Astrocyte of the cerebellum (primary cell): ENCODE results near the gene CCL16.

ENCODE experiments used
- DNase-seq: peaks from one replicate; pipeline ENCODE4 v3.0.0-alpha.2; 2011; ENCODE audit warnings: low read depth
- H3K4me3 ChIP-seq: 2 replicates; pipeline ENCODE4 v1.5.1; 2011; ENCODE audit warnings: mild to moderate bottlenecking, low read depth, low read length, moderate library complexity
- CTCF ChIP-seq: IDR thresholded peaks from 2 replicates; pipeline ENCODE4 v1.5.1; 2012; ENCODE audit warnings: low read length, low read depth, moderate library complexity, mild to moderate bottlenecking; ENCODE audit errors: missing control alignments
- in situ Hi-C: cut with HindIII; loops from 2 replicates; pipeline ENCODE4 v1.10.0; 2017; ENCODE audit warnings: low sequenced_read_pairs

Gene CCL16

GRCh38 chr17:35988164-35988563, 6.9 kb upstream of the CCL16 start:
- DNase-seq: no peak
- no peak for TF ChIP-seq CTCF
- in situ Hi-C loops: loop anchor here (25.0 kb wide), 2 partner anchors 124 to 499 kb away; partner anchors contain the start of genes CCL4 and ZNHIT3
- H3K4me3 ChIP-seq: no peak overlapping the region

GRCh38 chr17:35986643-35987042, 5.3 kb upstream of the CCL16 start, which contains the start of gene CCL14:
TSS of gene CCL14 (minus strand) at chr17:35986729. CDS start at chr17:35986649, 80 bp downstream.
- DNase-seq: no peak
- in situ Hi-C loops: loop anchor here (25.0 kb wide), 2 partner anchors 126 to 501 kb away; partner anchors contain the start of genes CCL4 and ZNHIT3
- no peak within 1 kb of the TSS for H3K4me3 ChIP-seq
- no peak for TF ChIP-seq CTCF

GRCh38 chr17:35984140-35984539, 2.8 kb upstream of the CCL16 start:
- in situ Hi-C loops: loop anchor here (25.0 kb wide), 2 partner anchors 128 to 503 kb away; partner anchors contain the start of genes CCL4 and ZNHIT3
- no peak for DNase-seq
- no peak overlapping the region for H3K4me3 ChIP-seq
- no peak for TF ChIP-seq CTCF

GRCh38 chr17:35982409-35983191, 1.3 kb upstream of the CCL16 start:
- no peak for TF ChIP-seq CTCF
- in situ Hi-C loops: loop anchor here (25.0 kb wide), 2 partner anchors 130 to 505 kb away; partner anchors contain the start of genes CCL4 and ZNHIT3
- DNase-seq: no peak
- no peak overlapping the region for H3K4me3 ChIP-seq

GRCh38 chr17:35981908-35982330, 622 bp upstream of the CCL16 start:
- TF ChIP-seq CTCF: no peak
- in situ Hi-C loops: loop anchor here (25.0 kb wide), 2 partner anchors 130 to 505 kb away; partner anchors contain the start of genes CCL4 and ZNHIT3
- no peak for DNase-seq
- H3K4me3 ChIP-seq: no peak overlapping the region

GRCh38 chr17:35978346-35978745, 3.0 kb downstream of the CCL16 start:
- no peak for DNase-seq
- H3K4me3 ChIP-seq: no peak overlapping the region
- no peak for TF ChIP-seq CTCF
- in situ Hi-C loops: loop anchor here (25.0 kb wide), 2 partner anchors 134 to 509 kb away; partner anchors contain the start of genes CCL4 and ZNHIT3
